Memory B cell (primary cell): ENCODE measurements around the gene BANP.
A peak's percentile ranks its signal among the peaks of the same experiment; 100 is the strongest.

ENCODE experiments used
- ATAC-seq: fragments of 150-1000 bp; cut with Tn5 transposase; 2 replicates; pipeline ENCODE4 v1.10.0; 2021; ENCODE audit warnings: low read depth, mild to moderate bottlenecking, moderate library complexity
- DNase-seq, 2 donors: peaks; one replicate each; pipeline ENCODE4 v3.0.0; 2022; ENCODE audit warnings: low spot score in 2 of 2
- H3K27ac Mint-ChIP-seq: one replicate; pipeline ENCODE4 v1.8.0; 2022; ENCODE audit warnings: mild to moderate bottlenecking, moderate library complexity, mixed read lengths
- H3K27me3 Mint-ChIP-seq: one replicate; pipeline ENCODE4 v1.8.0; 2022; ENCODE audit warnings: mixed read lengths
- H3K36me3 Mint-ChIP-seq: one replicate; pipeline ENCODE4 v1.8.0; 2022; ENCODE audit warnings: mild to moderate bottlenecking, mixed read lengths
- H3K4me1 Mint-ChIP-seq: one replicate; pipeline ENCODE4 v1.8.0; 2022; ENCODE audit warnings: mixed read lengths
- H3K4me3 Mint-ChIP-seq: one replicate; pipeline ENCODE4 v1.8.0; 2022; ENCODE audit warnings: mild to moderate bottlenecking, moderate library complexity, mixed read lengths
- H3K9me3 Mint-ChIP-seq: one replicate; pipeline ENCODE4 v1.8.0; 2022; ENCODE audit warnings: mixed read lengths

Gene BANP

DNA sequence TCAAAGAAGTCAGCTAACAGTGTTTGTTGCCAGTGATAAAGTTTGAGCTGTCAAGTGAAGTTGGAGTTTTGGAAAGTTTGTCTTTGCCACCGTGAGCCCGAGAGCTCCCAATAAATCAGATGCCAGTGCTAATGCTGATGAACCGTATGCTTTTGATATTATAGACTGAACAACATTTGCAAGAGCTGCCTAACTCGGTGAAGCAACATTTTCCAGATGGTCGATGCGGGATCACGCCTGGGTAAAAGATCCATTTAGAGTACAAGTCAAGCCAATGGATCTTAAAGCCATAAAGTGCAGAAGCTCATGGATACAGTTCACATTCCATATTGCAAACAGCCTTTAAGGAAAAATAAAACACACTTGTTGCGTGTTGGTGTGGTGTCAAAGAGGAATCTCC, 9.6 kb downstream of the BANP start:
- H3K4me3 Mint-ChIP-seq, result no peak overlapping the region
- no peak overlapping the region for H3K27ac Mint-ChIP-seq
- H3K4me1 Mint-ChIP-seq, result peaks cover 52% of the 10 kb centered on the region

DNA sequence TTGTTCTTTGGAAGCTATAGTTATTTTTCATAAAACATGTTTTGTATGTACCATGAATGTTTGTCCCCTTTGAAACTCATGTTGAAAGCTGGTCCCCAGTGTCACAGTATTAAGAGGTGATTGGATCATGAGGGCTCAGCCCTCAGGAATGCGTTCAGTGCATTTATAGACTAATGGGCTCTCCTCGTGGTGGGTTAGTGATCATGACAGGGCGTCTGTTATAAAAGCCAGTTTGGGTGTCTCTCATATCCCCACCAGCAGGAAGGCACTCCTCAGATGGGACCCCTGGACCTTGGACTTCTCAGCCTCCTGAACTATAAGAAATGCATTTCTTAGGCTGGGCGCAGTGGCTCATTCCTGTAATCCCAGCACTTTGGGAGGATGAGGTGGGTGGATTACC, 10.4 kb downstream of the BANP start:
- H3K36me3 Mint-ChIP-seq, result peaks cover 16% of the 10 kb centered on the region
- H3K4me1 Mint-ChIP-seq, result peaks cover 53% of the 10 kb centered on the region
- no peak overlapping the region for H3K4me3 Mint-ChIP-seq
- DNase-seq (no peak), ATAC-seq (no peak)
- peak overlapping the region; percentile 17 for H3K27ac Mint-ChIP-seq
- no peaks in the 10 kb centered on the region for H3K9me3 Mint-ChIP-seq
- H3K27me3 Mint-ChIP-seq, result no peaks in the 10 kb centered on the region

More for the DNA sequence above, 9.6 kb downstream of the BANP start:
- Mint-ChIP-seq H3K9me3 (no peaks in the 10 kb centered on the region), H3K36me3 (peaks cover 16% of the 10 kb centered on the region), H3K27me3 (no peaks in the 10 kb centered on the region)
- no peak for DNase-seq
- no peak for ATAC-seq

DNA sequence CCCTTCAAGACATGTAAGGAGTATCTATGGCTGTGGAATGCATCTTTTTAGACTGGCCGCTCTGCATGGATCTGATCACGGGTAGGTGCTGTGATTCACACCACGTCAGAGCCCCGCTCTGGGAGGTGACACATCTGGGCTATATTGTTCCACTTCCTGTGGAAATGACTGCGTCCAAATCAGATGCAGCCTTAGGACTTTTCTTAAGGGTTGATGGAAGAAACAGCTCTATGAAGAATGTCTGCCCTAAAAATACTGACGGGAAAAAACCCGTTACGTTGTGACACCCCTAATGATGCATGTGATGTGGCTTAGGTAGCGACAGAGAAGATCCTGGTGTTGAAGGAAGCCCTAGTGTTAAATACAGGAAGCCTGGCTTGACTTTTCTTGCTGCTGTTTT, 12.2 kb downstream of the BANP start:
- peaks cover 49% of the 10 kb centered on the region for H3K4me1 Mint-ChIP-seq
- no peaks in the 10 kb centered on the region for H3K9me3 Mint-ChIP-seq

DNA sequence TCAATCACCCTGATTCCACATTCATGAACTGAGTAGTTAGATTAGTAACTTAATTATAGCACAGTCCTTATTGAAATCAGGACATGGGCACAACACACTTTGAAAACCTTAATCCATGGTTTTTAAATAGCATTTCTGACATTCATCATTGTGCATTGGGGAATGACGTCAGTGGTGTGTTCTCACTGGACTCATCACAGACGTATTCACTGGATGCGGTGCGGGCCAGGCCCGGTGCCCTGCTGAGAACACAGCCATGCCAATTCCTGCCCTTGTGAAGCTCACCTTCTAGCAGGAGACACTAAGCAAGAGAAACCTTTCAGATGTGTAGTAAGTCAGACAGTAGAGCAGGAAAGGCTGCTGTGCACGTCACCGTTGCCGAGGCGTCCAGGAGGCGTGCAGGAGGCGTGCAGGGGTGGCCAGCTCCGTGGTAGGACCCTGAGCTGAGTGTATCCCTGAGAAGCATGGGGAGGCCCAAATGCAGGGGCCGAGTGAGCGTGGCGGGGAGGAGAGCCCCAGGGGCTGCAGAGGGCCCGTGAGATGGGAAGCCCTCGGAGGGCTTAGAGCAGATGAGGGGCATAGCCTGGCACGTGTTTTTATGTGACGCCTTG, 12.9 kb downstream of the BANP start:
- H3K4me3 Mint-ChIP-seq, result no peak overlapping the region
- H3K36me3 Mint-ChIP-seq, result peaks cover 14% of the 10 kb centered on the region
- ATAC-seq, result no peak
- H3K27ac Mint-ChIP-seq, result peak overlapping the region; percentile 52
- H3K27me3 Mint-ChIP-seq, result no peaks in the 10 kb centered on the region
- no peak for DNase-seq
- H3K4me1 Mint-ChIP-seq, result peaks cover 52% of the 10 kb centered on the region
- no peaks in the 10 kb centered on the region for H3K9me3 Mint-ChIP-seq

More for the DNA sequence above, 12.2 kb downstream of the BANP start:
- DNase-seq (no peak), ATAC-seq (peak; percentile 32)
- peaks cover 12% of the 10 kb centered on the region for H3K36me3 Mint-ChIP-seq
- H3K4me3 Mint-ChIP-seq, result no peak overlapping the region
- H3K27ac Mint-ChIP-seq, result peak overlapping the region; percentile 52
- no peaks in the 10 kb centered on the region for H3K27me3 Mint-ChIP-seq

DNA sequence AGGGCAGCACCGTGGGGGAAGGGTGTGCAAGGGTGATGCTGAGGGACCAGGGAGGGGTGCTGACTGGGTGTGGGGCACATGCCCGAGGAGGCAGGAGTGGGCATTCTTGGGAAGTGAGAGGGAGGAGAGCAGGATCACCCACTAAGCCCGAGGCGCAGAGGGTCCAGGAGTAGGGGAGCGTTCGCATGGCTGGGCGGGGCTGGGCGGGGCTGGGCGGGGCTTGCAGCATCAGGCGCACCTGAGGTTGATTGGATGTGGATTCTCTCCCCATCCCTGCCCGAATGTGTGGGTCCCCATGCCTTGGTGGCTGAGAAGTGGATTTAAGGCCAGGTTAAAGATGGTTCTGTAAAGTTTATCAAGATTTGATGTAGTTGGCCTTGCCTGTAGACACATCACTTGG, 14.2 kb downstream of the BANP start:
- ATAC-seq (no peak), DNase-seq (no peak)
- Mint-ChIP-seq H3K9me3 (no peaks in the 10 kb centered on the region), H3K27me3 (no peaks in the 10 kb centered on the region), H3K36me3 (peaks cover 21% of the 10 kb centered on the region), H3K27ac (no peak overlapping the region), H3K4me1 (peaks cover 42% of the 10 kb centered on the region), H3K4me3 (no peak overlapping the region)

DNA sequence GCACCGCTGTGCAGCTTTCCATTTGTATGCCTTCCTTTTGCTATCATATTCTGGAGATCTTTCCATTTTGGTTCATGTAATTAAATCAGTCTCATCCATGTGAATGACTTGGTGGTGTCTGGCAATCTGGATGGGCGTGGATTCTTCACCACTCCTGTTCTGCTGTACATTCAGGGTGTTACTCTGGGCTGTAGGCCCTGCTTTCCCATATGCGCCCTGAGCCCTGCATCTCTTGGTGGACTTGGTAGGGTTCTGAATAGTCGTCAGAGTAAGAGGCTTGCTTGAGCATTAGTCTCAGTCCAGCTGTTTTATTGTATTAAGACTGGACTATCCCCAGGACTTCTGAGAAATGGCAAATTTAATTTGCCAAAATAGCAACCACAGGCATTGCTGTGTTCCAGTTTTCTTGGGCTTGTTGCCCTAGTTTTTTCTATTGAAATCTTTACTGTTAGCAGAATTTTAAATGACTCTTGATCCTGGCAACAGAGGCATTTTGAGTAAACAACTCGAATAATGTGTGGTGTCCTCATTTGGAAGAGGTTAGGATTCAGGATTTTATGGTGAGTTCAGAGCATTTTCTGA, 14.9 kb downstream of the BANP start:
- no peak for ATAC-seq
- Mint-ChIP-seq H3K4me3 (no peak overlapping the region), H3K27ac (peak overlapping the region; percentile 62)

DNA sequence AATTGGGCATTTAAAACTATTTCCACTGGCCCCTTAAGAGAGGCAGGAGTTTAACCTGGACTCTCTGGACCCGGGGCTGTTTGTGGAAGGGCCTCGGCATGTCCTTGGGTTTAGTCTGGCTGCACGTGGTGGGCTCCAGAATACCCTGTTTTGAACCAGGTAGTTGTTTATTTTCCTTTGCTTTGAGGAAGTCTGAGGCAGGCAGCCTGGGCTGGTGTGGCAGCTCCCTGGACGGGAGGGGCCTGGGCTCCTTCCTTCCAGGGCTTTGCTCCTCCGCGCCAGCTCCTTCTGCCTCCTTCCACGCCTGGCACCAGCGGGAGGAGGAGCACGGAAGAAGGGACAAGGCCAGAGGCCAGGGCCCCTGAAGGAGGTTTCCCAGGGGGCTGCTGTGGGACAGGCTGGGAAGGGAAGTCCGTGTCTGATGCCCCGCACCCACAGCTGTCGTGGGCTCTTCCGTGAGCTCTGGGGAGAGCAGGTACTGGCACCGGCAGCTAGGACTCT, 15.5 kb downstream of the BANP start:
- peak overlapping the region; percentile 41 for H3K4me3 Mint-ChIP-seq

More for the DNA sequence above, 14.9 kb downstream of the BANP start:
- peaks cover 25% of the 10 kb centered on the region for H3K36me3 Mint-ChIP-seq
- peaks cover 3% of the 10 kb centered on the region for H3K9me3 Mint-ChIP-seq
- H3K27me3 Mint-ChIP-seq, result no peaks in the 10 kb centered on the region
- no peak for DNase-seq
- H3K4me1 Mint-ChIP-seq, result peaks cover 45% of the 10 kb centered on the region

DNA sequence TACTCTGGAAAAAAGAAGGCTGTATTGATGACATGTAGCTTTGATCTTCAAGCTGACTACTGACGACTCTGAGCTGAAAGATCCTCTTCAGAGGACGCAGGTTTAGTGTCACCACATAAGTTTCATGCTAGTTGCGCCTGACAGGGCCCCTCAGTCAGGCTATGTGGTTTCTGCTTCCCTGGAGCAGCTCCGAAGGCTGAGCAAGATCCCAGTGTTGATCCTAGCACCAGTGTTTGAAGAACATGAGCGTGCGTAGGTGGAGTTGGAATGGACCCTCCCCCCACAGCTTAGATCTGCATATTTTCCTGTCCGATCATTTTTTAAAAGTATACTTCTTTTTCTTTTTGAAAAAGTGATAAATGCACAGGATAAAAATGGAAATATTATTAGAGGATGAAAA, 17.3 kb downstream of the BANP start:
- H3K4me3 Mint-ChIP-seq, result no peak overlapping the region
- peaks cover 36% of the 10 kb centered on the region for H3K36me3 Mint-ChIP-seq
- H3K27ac Mint-ChIP-seq, result no peak overlapping the region
- no peaks in the 10 kb centered on the region for H3K27me3 Mint-ChIP-seq
- H3K9me3 Mint-ChIP-seq, result peaks cover 14% of the 10 kb centered on the region
- ATAC-seq (no peak), DNase-seq (no peak)
- peaks cover 39% of the 10 kb centered on the region for H3K4me1 Mint-ChIP-seq

More for the DNA sequence above, 15.5 kb downstream of the BANP start:
- H3K4me1 Mint-ChIP-seq, result peaks cover 44% of the 10 kb centered on the region
- ATAC-seq, result no peak
- H3K27ac Mint-ChIP-seq, result peak overlapping the region; percentile 62
- H3K9me3 Mint-ChIP-seq, result peaks cover 8% of the 10 kb centered on the region
- peaks cover 27% of the 10 kb centered on the region for H3K36me3 Mint-ChIP-seq
- H3K27me3 Mint-ChIP-seq, result no peaks in the 10 kb centered on the region
- no peak for DNase-seq

DNA sequence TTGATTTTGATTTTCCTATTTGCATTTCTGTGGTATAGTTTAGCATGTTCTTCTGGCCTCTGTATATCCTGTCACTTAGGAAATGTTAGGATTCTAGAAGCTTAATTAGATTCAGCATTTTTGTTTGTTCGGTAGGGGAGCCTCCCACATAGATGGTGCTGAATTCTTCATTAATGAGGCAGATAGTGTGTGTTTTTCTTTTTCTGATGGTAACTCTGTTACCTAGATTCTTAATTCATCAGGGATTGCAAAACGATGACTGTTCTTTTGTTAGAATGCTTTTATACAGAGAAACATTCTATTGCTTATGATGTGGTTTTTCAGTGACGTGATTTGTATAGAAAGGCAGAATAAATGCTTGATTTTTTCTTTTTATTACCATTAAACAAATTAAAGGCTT, 19.0 kb downstream of the BANP start:
- peaks cover 35% of the 10 kb centered on the region for H3K36me3 Mint-ChIP-seq

DNA sequence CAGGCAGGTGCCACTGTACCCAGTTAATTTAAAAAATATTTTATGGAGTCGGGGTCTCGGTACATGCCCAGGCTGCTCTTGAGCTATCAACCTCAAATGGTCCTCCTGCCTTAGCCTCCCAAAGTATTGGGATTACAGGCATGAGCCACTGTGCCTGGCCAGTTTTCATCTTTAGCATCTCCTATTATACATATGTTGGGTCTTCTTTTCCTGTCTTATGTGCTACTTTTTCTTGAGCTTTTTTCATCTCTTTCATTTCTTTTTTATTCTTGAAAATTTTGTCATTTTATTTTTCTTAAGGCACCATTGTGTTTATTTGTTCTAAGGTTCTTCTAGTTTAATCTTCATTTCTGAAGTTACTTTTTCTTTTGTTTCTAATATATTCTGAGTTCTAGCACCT, 20.7 kb downstream of the BANP start:
- DNase-seq, result no peak
- no peak for ATAC-seq
- Mint-ChIP-seq H3K27ac (no peak overlapping the region), H3K36me3 (peaks cover 39% of the 10 kb centered on the region), H3K9me3 (peaks cover 14% of the 10 kb centered on the region), H3K27me3 (no peaks in the 10 kb centered on the region), H3K4me1 (peaks cover 26% of the 10 kb centered on the region), H3K4me3 (no peak overlapping the region)

More for the DNA sequence above, 19.0 kb downstream of the BANP start:
- Mint-ChIP-seq H3K9me3 (peaks cover 14% of the 10 kb centered on the region), H3K4me3 (no peak overlapping the region), H3K27me3 (no peaks in the 10 kb centered on the region), H3K4me1 (peaks cover 35% of the 10 kb centered on the region), H3K27ac (no peak overlapping the region)
- ATAC-seq, result no peak
- no peak for DNase-seq

DNA sequence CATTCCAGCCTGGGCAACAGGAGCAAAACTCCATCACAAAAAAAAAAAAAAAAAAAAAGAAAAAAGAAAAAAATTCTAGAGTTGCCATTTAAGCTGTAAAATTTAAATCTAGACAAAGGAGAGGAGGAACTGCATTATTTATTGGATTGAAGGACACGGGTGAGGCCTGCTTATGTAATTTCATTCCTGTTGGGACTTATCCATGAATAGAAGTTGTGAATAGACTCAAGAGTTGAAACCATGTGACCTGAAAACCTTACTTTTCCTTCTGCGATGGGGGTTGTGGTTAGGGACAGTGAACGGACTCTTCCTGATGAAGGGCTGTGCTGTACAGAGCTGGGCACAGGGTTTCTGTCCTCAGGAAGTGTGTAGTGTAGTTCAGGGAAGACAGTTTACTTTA, 22.5 kb downstream of the BANP start:
- DNase-seq (no peak), ATAC-seq (no peak)
- Mint-ChIP-seq H3K4me1 (peaks cover 23% of the 10 kb centered on the region), H3K27me3 (no peaks in the 10 kb centered on the region), H3K27ac (peak overlapping the region; percentile 24), H3K36me3 (peaks cover 39% of the 10 kb centered on the region), H3K4me3 (no peak overlapping the region), H3K9me3 (peaks cover 14% of the 10 kb centered on the region)

DNA sequence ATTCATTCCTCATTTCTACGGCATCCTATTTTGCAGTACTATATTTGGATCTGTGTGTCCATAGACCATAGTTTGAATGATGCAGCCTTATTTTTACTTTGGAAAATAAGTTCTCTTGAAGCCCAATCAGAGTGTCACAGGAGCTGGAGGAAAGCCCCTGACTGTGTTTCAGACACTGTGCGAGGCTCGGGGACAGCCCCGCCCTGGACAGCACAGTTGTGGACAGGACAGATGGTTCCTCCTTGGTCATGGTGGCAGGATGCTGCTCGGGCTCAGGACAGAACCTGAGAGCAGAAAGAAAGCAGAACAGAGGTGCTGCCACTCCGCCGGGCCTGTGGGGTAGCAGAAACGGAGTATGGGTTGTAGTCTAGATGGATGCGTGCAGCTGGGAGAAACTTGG, 22.9 kb downstream of the BANP start:
- Mint-ChIP-seq H3K9me3 (peaks cover 14% of the 10 kb centered on the region), H3K27me3 (no peaks in the 10 kb centered on the region), H3K36me3 (peaks cover 37% of the 10 kb centered on the region), H3K4me1 (peaks cover 20% of the 10 kb centered on the region), H3K27ac (no peak overlapping the region), H3K4me3 (no peak overlapping the region)
- ATAC-seq (no peak), DNase-seq (no peak)

DNA sequence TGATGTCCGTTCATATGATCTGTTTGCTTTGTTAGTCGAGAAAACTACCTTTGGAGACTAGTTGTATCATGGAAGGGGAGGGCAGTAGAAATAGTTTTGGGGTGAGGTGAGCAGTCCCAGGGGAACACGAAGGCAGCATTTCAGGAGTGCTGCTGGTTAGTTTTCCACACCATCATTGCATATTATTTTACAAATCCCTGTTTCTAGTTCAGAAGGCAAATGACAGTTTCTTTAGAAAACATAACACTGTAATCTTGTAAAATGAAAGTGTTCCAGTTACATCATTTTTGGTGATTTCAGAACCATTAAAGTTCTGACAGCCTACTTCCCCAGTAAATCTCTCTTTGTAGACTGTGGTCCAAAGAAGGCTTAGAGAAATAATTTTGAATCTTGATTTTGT, 25.4 kb downstream of the BANP start:
- Mint-ChIP-seq H3K4me1 (peaks cover 15% of the 10 kb centered on the region), H3K27ac (no peak overlapping the region), H3K9me3 (peaks cover 6% of the 10 kb centered on the region), H3K36me3 (peaks cover 23% of the 10 kb centered on the region), H3K27me3 (no peaks in the 10 kb centered on the region), H3K4me3 (no peak overlapping the region)
- no peak for DNase-seq
- no peak for ATAC-seq

DNA sequence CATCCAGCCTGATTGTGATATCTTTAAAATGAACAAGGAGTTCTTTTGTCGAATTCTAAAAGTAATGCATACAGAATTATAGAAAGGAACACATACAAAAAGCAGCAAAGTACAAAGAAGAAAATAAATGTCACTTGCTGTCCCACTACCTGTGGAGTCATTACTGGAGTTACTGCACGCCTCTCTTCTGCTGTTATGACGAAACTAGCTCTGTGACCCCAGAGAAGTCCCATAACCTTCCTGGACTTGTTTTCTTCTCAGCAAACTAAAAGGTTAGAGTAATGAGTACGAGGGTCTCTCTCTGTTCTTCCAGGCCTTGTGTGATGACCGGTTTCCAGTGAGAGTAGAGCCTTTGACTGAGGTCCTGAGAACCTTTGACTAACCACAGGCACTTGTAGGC, 26.9 kb downstream of the BANP start:
- H3K27me3 Mint-ChIP-seq, result no peaks in the 10 kb centered on the region
- peaks cover 13% of the 10 kb centered on the region for H3K4me1 Mint-ChIP-seq
- no peak overlapping the region for H3K4me3 Mint-ChIP-seq
- no peak for ATAC-seq
- DNase-seq, result no peak
- peaks cover 17% of the 10 kb centered on the region for H3K36me3 Mint-ChIP-seq
- no peaks in the 10 kb centered on the region for H3K9me3 Mint-ChIP-seq
- no peak overlapping the region for H3K27ac Mint-ChIP-seq

DNA sequence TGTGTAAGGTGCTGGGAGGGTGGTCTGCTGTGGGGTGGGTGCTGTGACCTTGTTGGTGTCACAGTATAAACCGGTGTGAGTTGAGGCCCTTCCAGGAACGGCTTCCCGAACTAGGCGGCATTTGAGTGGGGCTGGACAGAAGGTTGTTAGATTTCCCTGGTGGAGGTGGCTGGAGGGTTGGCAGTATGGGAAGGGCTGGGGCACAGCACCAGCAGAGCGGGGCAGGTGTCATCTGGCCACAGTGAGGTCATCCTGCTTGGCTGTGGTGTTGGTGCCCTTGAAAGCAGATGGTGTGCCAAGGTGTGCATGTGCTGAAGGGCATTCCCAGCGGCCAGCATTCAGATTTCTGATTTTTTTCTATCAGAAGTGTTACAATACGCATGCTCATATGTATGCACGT, 28.1 kb downstream of the BANP start:
- DNase-seq (no peak), ATAC-seq (no peak)
- no peak overlapping the region for H3K4me3 Mint-ChIP-seq
- no peak overlapping the region for H3K27ac Mint-ChIP-seq
- H3K27me3 Mint-ChIP-seq, result no peaks in the 10 kb centered on the region
- H3K36me3 Mint-ChIP-seq, result peaks cover 15% of the 10 kb centered on the region
- peaks cover 8% of the 10 kb centered on the region for H3K4me1 Mint-ChIP-seq
- H3K9me3 Mint-ChIP-seq, result no peaks in the 10 kb centered on the region
